Colon (tissue), 2 donors: ENCODE results near the gene TMEM158.

Experiments
- FAIRE-seq: peaks from 2 replicates; lab custom pipeline; 2012; peaks lifted over from hg19 to GRCh38; lab: Jason Lieb, UNC
- donor health status: control.
- donor health status: control.

The TMEM158 gene

GRCh38 chr3:45226206-45226915 is at the start of gene TMEM158:
TSS of gene TMEM158 (minus strand) at chr3:45226287. CDS start at chr3:45226027, 260 bp downstream.
- FAIRE-seq = no peak

- FAIRE-seq = no peak
These were observed 49.1 kb upstream of the TMEM158 start for GRCh38 chr3:45275006-45275704.

- FAIRE-seq = no peak
These were observed 47.8 kb upstream of the TMEM158 start for GRCh38 chr3:45273681-45274515.

GRCh38 chr3:45272828-45273470 is 46.9 kb upstream of the TMEM158 start:
- no peak for FAIRE-seq

- no peak for FAIRE-seq
These were observed 46.1 kb upstream of the TMEM158 start for GRCh38 chr3:45272032-45272810.

GRCh38 chr3:45269952-45270351 is 43.9 kb upstream of the TMEM158 start:
- FAIRE-seq = no peak

- no peak for FAIRE-seq
These were observed 41.0 kb upstream of the TMEM158 start for GRCh38 chr3:45267097-45267496.

GRCh38 chr3:45261333-45262110 is 35.4 kb upstream of the TMEM158 start:
- FAIRE-seq = no peak

GRCh38 chr3:45259133-45259532 is 33.0 kb upstream of the TMEM158 start:
- FAIRE-seq = no peak

- FAIRE-seq = no peak
These were observed 32.2 kb upstream of the TMEM158 start for GRCh38 chr3:45258317-45258716.

- no peak for FAIRE-seq
These were observed 27.2 kb upstream of the TMEM158 start for GRCh38 chr3:45253316-45253715.

GRCh38 chr3:45252826-45253225 is 26.7 kb upstream of the TMEM158 start:
- FAIRE-seq = no peak

- no peak for FAIRE-seq
These were observed 23.3 kb upstream of the TMEM158 start for GRCh38 chr3:45249391-45249790.

- FAIRE-seq = no peak
These were observed 20.2 kb upstream of the TMEM158 start for GRCh38 chr3:45246241-45246640.

GRCh38 chr3:45244356-45244755 is 18.3 kb upstream of the TMEM158 start:
- no peak for FAIRE-seq

- FAIRE-seq = no peak
These were observed 15.1 kb upstream of the TMEM158 start for GRCh38 chr3:45241206-45241605.

- FAIRE-seq = no peak
These were observed 14.2 kb upstream of the TMEM158 start for GRCh38 chr3:45240292-45240691.

- FAIRE-seq = no peak
These were observed 13.2 kb upstream of the TMEM158 start for GRCh38 chr3:45239254-45239653.

- FAIRE-seq = no peak
These were observed 10.9 kb upstream of the TMEM158 start for GRCh38 chr3:45236964-45237363.

- no peak for FAIRE-seq
These were observed 9.3 kb upstream of the TMEM158 start for GRCh38 chr3:45235409-45235808.

- FAIRE-seq = no peak
These were observed 8.2 kb upstream of the TMEM158 start for GRCh38 chr3:45234250-45234649.
